ENCODE measurements around the gene GLA. TPM values are rescaled to one million over a fixed set of nuclear protein-coding genes. Genes with fewer than 3 reads are reported as not detected.

The GLA gene
- total and polyA plus RNA-seq, 9 of the 15 experiments (the other 6 are each of a cell fraction or from before 2014, with no cell fraction given) = 41.7 to 146 (median 73.8) TPM

GRCh38 chrX:101386542-101386885, 21.2 kb downstream of the GLA start (continued):
- TF ChIP-seq ATF3 (IDR thresholded peaks at IDR 0.05) = peak; percentile 1; the same call in 1 of the 2 replicates
- no peak for TF ChIP-seq ATF3 (CRISPR knock-in tag; conservative IDR thresholded peaks at IDR 0.05)
- TF ChIP-seq KAT2B (IDR thresholded peaks at IDR 0.05; ENCODE audit: low read depth, low read length) = no peak
- TF ChIP-seq FOXK1 (CRISPR knock-in tag; IDR thresholded peaks at IDR 0.05; ENCODE audit: borderline replicate concordance) = no peak
- no peak for TF ChIP-seq PHB2 (IDR thresholded peaks at IDR 0.05; ENCODE audit: low read depth)
- peak; percentile 39 for TF ChIP-seq DPF2 (IDR thresholded peaks at IDR 0.05)

GRCh38 chrX:101385795-101386541, 21.8 kb downstream of the GLA start, which contains the start of gene BTK:
BTK (minus strand) TSS chrX:101386191; CDS start chrX:101375284, 10,907 bp downstream.
- in situ Hi-C loops (cut with MboI) = no loop called here
- H2AFZ ChIP-seq (ENCODE audit: low read depth, low read length) = peak within 1 kb of the TSS; percentile 82
- intact Hi-C loops (cut with micrococcal nuclease) = no loop called here
- no peak for TF ChIP-seq MAFK (IDR thresholded peaks at IDR 0.05; ENCODE audit: low read length)
- no peak for TF ChIP-seq SNIP1 (IDR thresholded peaks at IDR 0.05; ENCODE audit: low read depth)
- TF ChIP-seq E2F3 (CRISPR knock-in tag; IDR thresholded peaks at IDR 0.05) = no peak
- no peak; the same call in 1 of the 2 replicates for TF ChIP-seq RNF2 (IDR thresholded peaks at IDR 0.05)
- TF ChIP-seq SIN3A (IDR thresholded peaks at IDR 0.05; ENCODE audit: borderline replicate concordance in 2 of 2, control insufficient read depth in 1 of 2, low read depth in 2 of 2, low read length in 2 of 2) = 0 out of 4 replicates have a peak, but pooled peaks of 1 of the 2 experiments have one; percentile 42
- peak; percentile 39 for TF ChIP-seq CBFA2T3 (IDR thresholded peaks at IDR 0.05)
- no peak for TF ChIP-seq ZNF347 (CRISPR knock-in tag; IDR thresholded peaks at IDR 0.05; ENCODE audit: low read depth)
- no peak for TF ChIP-seq CHCHD3 (CRISPR knock-in tag; IDR thresholded peaks at IDR 0.05)
- TF ChIP-seq SMARCA4 (IDR thresholded peaks at IDR 0.05) = peak; percentile 43; the same call in 1 of the 2 replicates
- no peak for TF ChIP-seq SAFB (IDR thresholded peaks at IDR 0.05; ENCODE audit: borderline replicate concordance, low read depth, low read length)
- TF ChIP-seq ZBTB1 (CRISPR knock-in tag; IDR thresholded peaks at IDR 0.05; ENCODE audit: borderline replicate concordance, low read depth) = no peak
- TF ChIP-seq ELK3 (CRISPR knock-in tag; IDR thresholded peaks at IDR 0.05) = no peak
- no peak for TF ChIP-seq SMAD4 (CRISPR knock-in tag; conservative IDR thresholded peaks at IDR 0.05)
- TF ChIP-seq ZNF695 (CRISPR knock-in tag; IDR thresholded peaks at IDR 0.05) = no peak
- no peak for TF ChIP-seq HMG20A (CRISPR knock-in tag; conservative IDR thresholded peaks at IDR 0.05)

More at GRCh38 chrX:101385795-101386541, 21.8 kb downstream of the GLA start, which contains the start of gene BTK:
- Histone ChIP-seq H3K79me2 (ENCODE audit: control insufficient read depth, insufficient read depth, low read length) (peaks cover 76% of the 10 kb centered on the region), H3K4me2 (ENCODE audit: insufficient read depth, low read length) (peak within 1 kb of the TSS; percentile 92), H3K36me3 (ENCODE audit: control insufficient read depth, insufficient read depth, low read length) (peaks cover 3% of the 10 kb centered on the region; the same call in 1 of the 3 replicates), H3K27me3 (ENCODE audit: control insufficient read depth in 2 of 2, insufficient read depth in 2 of 2, low read length in 2 of 2) (no peaks in the 10 kb centered on the region), H3K9ac (ENCODE audit: insufficient read depth in 1 of 2, low read depth in 2 of 2, low read length in 2 of 2) (peak within 1 kb of the TSS; percentile 92 to 95), H3K9me1 (ENCODE audit: control insufficient read depth, insufficient read depth, low read length) (no peaks in the 10 kb centered on the region), H3K27ac (ENCODE audit: extremely low read depth, low read depth, low read length) (peak within 1 kb of the TSS; percentile 92), H3K9me3 (replicated peaks; ENCODE audit: control insufficient read depth, insufficient read depth, low read depth, low read length) (no peaks in the 10 kb centered on the region), H3K4me1 (replicated peaks in 1 of 2; ENCODE audit: control insufficient read depth in 2 of 2, insufficient read depth in 2 of 2, low read length in 2 of 2) (peaks cover 4 to 17% of the 10 kb centered on the region in 2 experiments), H3K4me3 (peak within 1 kb of the TSS; percentile 57), H4K20me1 (replicated peaks; ENCODE audit: control insufficient read depth, insufficient read depth, low read length) (no peaks in the 10 kb centered on the region)
- 0% methylated on average over 8 of the region's 9 CpGs for WGBS (ENCODE audit: insufficient coverage, low coverage, missing lambda C conversion rate)
- FAIRE-seq (peak; percentile 99), DNase-seq (ENCODE audit: extremely low read depth in 1 of 4, low spot score in 3 of 4) (peak; percentile 70 to 88 (median 78)), ATAC-seq (peak; percentile 71)
- ChIA-PET POLR2A (interaction anchor here (0.6 to 1.5 kb wide), 6 partner anchors 12 to 546 kb away, joined by 3 to 6 read pairs (median 4); partner anchors contain the start of gene ZMAT1), CTCF (ENCODE audit: low intra/inter-chr PET ratio) (no interaction called here)
- TSS peak; percentile 51 for BruUV-seq (replicated peaks)

Data from K562 (cell line).